Endothelial cell of umbilical vein (primary cell): ENCODE data around the gene GOLGA3. TPM values are rescaled to one million over a fixed set of nuclear protein-coding genes. Genes with fewer than 3 reads are reported as not detected.

Experiments
- BruUV-seq: library from RNA; stranded (reverse); fragments of 400-500 nt; replicated peaks from 2 replicates; lab custom pipeline; 2021; lab: Mats Ljungman, UMichigan
- CTCF ChIA-PET: fragments of 300-600, 350-600 bp; sonication (Branson Sonifier 250); formaldehyde crosslinking; loops from one replicate; lab custom pipeline; 2021; ENCODE audit warnings: antibody characterized with exemption, inconsistent platforms; lab: Charles Lee
- POLR2A ChIA-PET: fragments of 300-600, 350-600 bp; sonication (Branson Sonifier 250); formaldehyde crosslinking; loops from one replicate; lab custom pipeline; 2021; ENCODE audit warnings: antibody characterized with exemption, inconsistent platforms; lab: Charles Lee
- DNase-seq: peaks from one replicate; pipeline ENCODE4 v3.0.0-alpha.2; 2011; ENCODE audit warnings: low read depth, low spot score
- FAIRE-seq: peaks from 2 replicates; lab custom pipeline; 2011; peaks lifted over from hg19 to GRCh38; lab: Jason Lieb, UNC
- H2AFZ ChIP-seq: 2 replicates; pipeline ENCODE4 v1.6.0; 2012; ENCODE audit warnings: low read depth, low read length, control low read depth, inconsistent platforms
- H3K27ac ChIP-seq: 2 replicates; pipeline ENCODE4 v1.5.1; 2011; ENCODE audit warnings: low read depth, mild to moderate bottlenecking, control low read depth, low read length, moderate library complexity; ENCODE audit not compliant: insufficient read depth
- H3K27me3 ChIP-seq, 2 experiments: 2 replicates each; pipeline versions ENCODE4 v1.6.0 to v1.6.1; 2011; ENCODE audit warnings: low read length in 2 of 2, mixed read lengths in 1 of 2; ENCODE audit not compliant: control insufficient read depth in 2 of 2, insufficient read depth in 2 of 2
- H3K36me3 ChIP-seq, 2 experiments: 2 replicates in 1 of 2; 3 replicates in 1 of 2; pipeline ENCODE4 v1.5.1; 2011; ENCODE audit warnings: low read length in 2 of 2, mild to moderate bottlenecking in 1 of 2, moderate library complexity in 1 of 2; ENCODE audit not compliant: control insufficient read depth in 2 of 2, insufficient read depth in 2 of 2; ENCODE audit errors: extremely low read depth in 1 of 2
- H3K4me1 ChIP-seq: 3 replicates; pipeline ENCODE4 v1.5.1; 2011; ENCODE audit warnings: mild to moderate bottlenecking, low read length; ENCODE audit not compliant: control insufficient read depth, insufficient read depth; ENCODE audit errors: extremely low read depth
- H3K4me2 ChIP-seq: 2 replicates; pipeline ENCODE4 v1.6.1; 2011; ENCODE audit warnings: low read length, control low read depth, mixed read lengths; ENCODE audit not compliant: insufficient read depth
- H3K4me3 ChIP-seq, 3 experiments: fragments of 200-600 bp in 1 of 3; sonication (generic), shearing (Covaris generic) in 1 of 3; replicated peaks in 1 of 3; 2 replicates each; pipeline ENCODE4 v1.5.1; 2011 to 2016; ENCODE audit warnings: control low read depth in 3 of 3, low read length in 3 of 3, mild to moderate bottlenecking in 2 of 3, inconsistent platforms in 1 of 3, low read depth in 1 of 3, moderate library complexity in 1 of 3; ENCODE audit not compliant: insufficient read depth in 1 of 3
- H3K79me2 ChIP-seq: 2 replicates; pipeline ENCODE4 v1.6.0; 2012; ENCODE audit warnings: low read length, inconsistent platforms; ENCODE audit not compliant: control insufficient read depth, insufficient read depth
- H3K9ac ChIP-seq: replicated peaks from 2 replicates; pipeline ENCODE3; 2011; ENCODE audit warnings: low read length, control low read depth; ENCODE audit not compliant: insufficient read depth; ENCODE audit errors: extremely low read depth
- H3K9me1 ChIP-seq: replicated peaks from 3 replicates; pipeline ENCODE4 v1.6.0; 2011; ENCODE audit warnings: mild to moderate bottlenecking, low read length; ENCODE audit not compliant: control insufficient read depth, insufficient read depth; ENCODE audit errors: extremely low read depth
- H3K9me3 ChIP-seq: replicated peaks from 2 replicates; pipeline ENCODE4 v1.5.1; 2012; ENCODE audit warnings: low read length, inconsistent platforms; ENCODE audit not compliant: control insufficient read depth, insufficient read depth
- H4K20me1 ChIP-seq: replicated peaks from 2 replicates; pipeline ENCODE3; 2011; ENCODE audit warnings: mild to moderate bottlenecking, low read length; ENCODE audit not compliant: control insufficient read depth, insufficient read depth; ENCODE audit errors: extremely low read depth
- FOS ChIP-seq: IDR thresholded peaks from 2 replicates; pipeline ENCODE4 v1.6.1; 2011; ENCODE audit warnings: mild to moderate bottlenecking, low read length, moderate library complexity, borderline replicate concordance; ENCODE audit not compliant: insufficient read depth
- GATA2 ChIP-seq: IDR thresholded peaks from 2 replicates; pipeline ENCODE4 v1.7.0; 2011; ENCODE audit warnings: low read depth, mild to moderate bottlenecking, moderate library complexity, mixed read lengths, low read length; ENCODE audit not compliant: insufficient read length, insufficient read depth
- POLR2A ChIP-seq: IDR thresholded peaks from 2 replicates; pipeline ENCODE4 v1.6.1; 2012; ENCODE audit warnings: low read depth, mild to moderate bottlenecking, control low read depth, low read length
- dilution Hi-C: fragments of 300-500 bp; cut with MboI; formaldehyde crosslinking; loops from one replicate; pipeline ENCODE4 v1.15.0; 2019; ENCODE audit warnings: low sequenced_read_pairs; ENCODE audit not compliant: extremely low pct_ligation_motif_present
- intact Hi-C: fragments of 100-400 bp; cut with micrococcal nuclease; formaldehyde crosslinking; loops from one replicate; pipeline ENCODE4 v1.10.0; 2022
- polyA plus RNA-seq, 4 experiments: library from polyadenylated mRNA; depleted of rRNA in 3 of 4; stranded (reverse) in 3 of 4; unstranded in 1 of 4; fragments of >200 nt; gene quantifications; 2 replicates each; pipeline versions ENCODE4 v1.2.1 to v1.2.3, GENCODE V29; 2011 to 2012; ENCODE audit warnings: missing spikeins in 1 of 4
- total RNA-seq: library from RNA; stranded (reverse); gene quantifications from 2 replicates; pipeline ENCODE4 v1.2.3, GENCODE V29; 2021
- TF ChIP-seq, protein P1 (sequence below), 2 donors: IDR thresholded peaks; 1 replicate in 1 of 2; 2 replicates in 1 of 2; pipeline ENCODE4 v1.5.1; 2011; ENCODE audit warnings: low read length in 2 of 2, mild to moderate bottlenecking in 2 of 2, moderate library complexity in 2 of 2, control low read depth in 1 of 2, inconsistent platforms in 1 of 2, low read depth in 1 of 2; ENCODE audit not compliant: insufficient read depth in 1 of 2; ENCODE audit errors: extremely low read depth in 1 of 2
- TF ChIP-seq, protein P2 (sequence below): IDR thresholded peaks from 2 replicates; pipeline ENCODE4 v1.6.1; 2011; ENCODE audit not compliant: insufficient read depth, insufficient read length

Gene GOLGA3
- total and polyA plus RNA-seq, 2 donors (not counting 3 experiments of a cell fraction or from before 2014, with no cell fraction given): 18.4 to 86.0 TPM

DNA sequence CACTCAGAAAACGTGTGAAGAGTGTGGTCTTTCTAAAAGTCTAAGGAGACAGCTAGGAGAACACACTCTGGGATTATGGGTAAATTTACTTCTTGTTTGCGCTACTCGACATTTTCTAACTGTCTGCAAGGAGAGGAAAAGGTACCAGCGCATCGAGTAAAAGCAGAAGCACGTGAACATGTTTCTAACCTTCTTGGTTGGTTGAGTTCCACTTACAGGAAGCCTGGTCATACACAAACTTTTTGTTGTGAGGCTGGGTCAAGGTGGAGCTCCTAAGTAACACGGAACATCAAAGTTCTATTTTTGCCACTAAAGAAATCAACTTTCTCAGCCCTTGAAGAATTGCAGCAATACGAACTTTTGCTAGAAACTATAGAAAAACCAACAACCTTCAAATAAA lies 87.0 kb downstream of the GOLGA3 start:
- dilution Hi-C loops (no loop called here), intact Hi-C loops (no loop called here)
- ChIA-PET CTCF (interaction anchor here (1.2 to 1.3 kb wide), 2 partner anchors 9 to 21 kb away, joined by 3 to 4 read pairs; no protein-coding TSS in a partner anchor), POLR2A (no interaction called here)
- Histone ChIP-seq H3K9me3 (no peaks in the 10 kb centered on the region), H3K27ac (no peak overlapping the region), H3K9ac (no peak overlapping the region), H3K4me2 (no peak overlapping the region), H4K20me1 (no peaks in the 10 kb centered on the region), H2AFZ (no peak overlapping the region), H3K9me1 (no peaks in the 10 kb centered on the region), H3K27me3 (no peaks in the 10 kb centered on the region), H3K79me2 (peaks cover 38% of the 10 kb centered on the region), H3K4me3 (no peak overlapping the region), H3K36me3 (peaks cover 39 to 59% of the 10 kb centered on the region in 2 experiments), H3K4me1 (no peaks in the 10 kb centered on the region)
- BruUV-seq: no TSS peak
- no peak for DNase-seq
- FAIRE-seq: no peak
- no peak for TF ChIP-seq FOS
- TF ChIP-seq, protein P1, sequence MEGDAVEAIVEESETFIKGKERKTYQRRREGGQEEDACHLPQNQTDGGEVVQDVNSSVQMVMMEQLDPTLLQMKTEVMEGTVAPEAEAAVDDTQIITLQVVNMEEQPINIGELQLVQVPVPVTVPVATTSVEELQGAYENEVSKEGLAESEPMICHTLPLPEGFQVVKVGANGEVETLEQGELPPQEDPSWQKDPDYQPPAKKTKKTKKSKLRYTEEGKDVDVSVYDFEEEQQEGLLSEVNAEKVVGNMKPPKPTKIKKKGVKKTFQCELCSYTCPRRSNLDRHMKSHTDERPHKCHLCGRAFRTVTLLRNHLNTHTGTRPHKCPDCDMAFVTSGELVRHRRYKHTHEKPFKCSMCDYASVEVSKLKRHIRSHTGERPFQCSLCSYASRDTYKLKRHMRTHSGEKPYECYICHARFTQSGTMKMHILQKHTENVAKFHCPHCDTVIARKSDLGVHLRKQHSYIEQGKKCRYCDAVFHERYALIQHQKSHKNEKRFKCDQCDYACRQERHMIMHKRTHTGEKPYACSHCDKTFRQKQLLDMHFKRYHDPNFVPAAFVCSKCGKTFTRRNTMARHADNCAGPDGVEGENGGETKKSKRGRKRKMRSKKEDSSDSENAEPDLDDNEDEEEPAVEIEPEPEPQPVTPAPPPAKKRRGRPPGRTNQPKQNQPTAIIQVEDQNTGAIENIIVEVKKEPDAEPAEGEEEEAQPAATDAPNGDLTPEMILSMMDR (IDR thresholded peaks at IDR 0.05; ENCODE audit: extremely low read depth in 1 of 2, insufficient read depth in 1 of 2, low read depth in 1 of 2, low read length in 2 of 2): no peak
- TF ChIP-seq, protein P2, sequence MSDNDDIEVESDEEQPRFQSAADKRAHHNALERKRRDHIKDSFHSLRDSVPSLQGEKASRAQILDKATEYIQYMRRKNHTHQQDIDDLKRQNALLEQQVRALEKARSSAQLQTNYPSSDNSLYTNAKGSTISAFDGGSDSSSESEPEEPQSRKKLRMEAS: no peak

DNA sequence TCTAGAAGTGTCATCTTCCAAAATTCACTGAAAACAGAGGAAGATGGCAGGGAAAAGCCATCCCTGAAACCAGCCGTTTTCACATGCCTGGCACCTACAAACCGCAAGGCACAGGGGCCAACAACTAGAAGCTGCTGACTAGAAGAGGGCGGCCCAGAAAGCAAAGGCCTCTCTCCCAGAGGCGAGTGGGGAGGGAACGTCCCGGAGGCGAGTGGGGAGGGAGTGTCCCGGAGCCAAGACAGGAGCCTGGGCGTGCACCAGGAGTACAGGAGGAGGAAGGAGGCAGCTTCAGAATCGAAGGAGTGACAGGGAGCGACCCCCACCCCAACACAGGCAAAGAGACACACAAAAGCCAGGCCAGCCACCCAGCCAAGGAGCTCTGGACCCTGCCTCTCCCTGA lies 88.0 kb downstream of the GOLGA3 start:
- CTCF ChIA-PET: interaction anchor here (1.2 to 1.3 kb wide), 2 partner anchors 10 to 22 kb away, joined by 3 to 4 read pairs; no protein-coding TSS in a partner anchor
- Histone ChIP-seq H3K27ac (no peak overlapping the region), H3K36me3 (peaks cover 35 to 62% of the 10 kb centered on the region in 2 experiments), H3K4me1 (no peaks in the 10 kb centered on the region), H3K9me3 (no peaks in the 10 kb centered on the region), H4K20me1 (no peaks in the 10 kb centered on the region), H3K9ac (no peak overlapping the region), H3K9me1 (no peaks in the 10 kb centered on the region), H3K4me3 (no peak overlapping the region), H3K4me2 (no peak overlapping the region), H2AFZ (no peak overlapping the region), H3K79me2 (peaks cover 35% of the 10 kb centered on the region), H3K27me3 (no peaks in the 10 kb centered on the region)
- DNase-seq (no peak), FAIRE-seq (no peak)
- dilution Hi-C loops: no loop called here
- intact Hi-C loops: no loop called here
- BruUV-seq: no TSS peak
- TF ChIP-seq FOS (no peak), GATA2 (no peak), POLR2A (no peak)
- TF ChIP-seq, protein P2: no peak
- TF ChIP-seq, protein P1 (IDR thresholded peaks at IDR 0.05; ENCODE audit: extremely low read depth in 1 of 2, insufficient read depth in 1 of 2, low read depth in 1 of 2, low read length in 2 of 2): no peak
- POLR2A ChIA-PET: no interaction called here
